Kidney capillary endothelial cell (primary cell): ENCODE results near the gene ZNF354B.
"Not testable (repeated sequence)": the region's sequence is repeated elsewhere in the genome, so short reads cannot be mapped to it uniquely, and the experiment has no call there.

Source experiments
- DNase-seq: peaks from one replicate; pipeline ENCODE4 v3.0.0-alpha.2; 2018; ENCODE audit warnings: low spot score

ZNF354B gene

GRCh38 chr5:178859625-178860521 is at the start of gene ZNF354B:
ZNF354B (plus strand) TSS chr5:178859953; CDS start chr5:178861048, 1,095 bp downstream.
- peak; percentile 82 for DNase-seq

GRCh38 chr5:178817506-178817905 is 42.2 kb upstream of the ZNF354B start:
- no peak for DNase-seq

- no peak for DNase-seq
Observed at GRCh38 chr5:178818094-178818493, 41.7 kb upstream of the ZNF354B start.

- DNase-seq, result no peak
Observed at GRCh38 chr5:178820001-178820400, 39.8 kb upstream of the ZNF354B start.

- no peak for DNase-seq
Observed at GRCh38 chr5:178825444-178825843, 34.3 kb upstream of the ZNF354B start.

- no peak for DNase-seq
Observed at GRCh38 chr5:178826216-178826615, 33.5 kb upstream of the ZNF354B start.

- DNase-seq, result no peak
Observed at GRCh38 chr5:178827636-178828035, 32.1 kb upstream of the ZNF354B start.

- no peak for DNase-seq
Observed at GRCh38 chr5:178831049-178831448, 28.7 kb upstream of the ZNF354B start.

- DNase-seq, result no peak
Observed at GRCh38 chr5:178832618-178833201, 27.0 kb upstream of the ZNF354B start.

- no peak for DNase-seq
Observed at GRCh38 chr5:178836628-178837027, 23.1 kb upstream of the ZNF354B start.

GRCh38 chr5:178838695-178839318 is 20.9 kb upstream of the ZNF354B start:
- not testable (repeated sequence) for DNase-seq

- no peak for DNase-seq
Observed at GRCh38 chr5:178839319-178839704, 20.4 kb upstream of the ZNF354B start.

- not testable (repeated sequence) for DNase-seq
Observed at GRCh38 chr5:178840399-178840798, 19.4 kb upstream of the ZNF354B start.

- no peak for DNase-seq
Observed at GRCh38 chr5:178849316-178849715, 10.4 kb upstream of the ZNF354B start.

GRCh38 chr5:178851951-178852350 is 7.8 kb upstream of the ZNF354B start:
- DNase-seq, result no peak

- DNase-seq, result no peak
Observed at GRCh38 chr5:178854284-178854683, 5.5 kb upstream of the ZNF354B start.

GRCh38 chr5:178860615-178861014 is 862 bp downstream of the ZNF354B start:
- DNase-seq, result not testable (repeated sequence)

GRCh38 chr5:178861627-178862026 is 1.9 kb downstream of the ZNF354B start:
- no peak for DNase-seq

- DNase-seq, result no peak
Observed at GRCh38 chr5:178866946-178867345, 7.2 kb downstream of the ZNF354B start.

- DNase-seq, result no peak
Observed at GRCh38 chr5:178869577-178869976, 9.8 kb downstream of the ZNF354B start.

GRCh38 chr5:178870411-178870810 is 10.7 kb downstream of the ZNF354B start:
- no peak for DNase-seq

- DNase-seq, result no peak
Observed at GRCh38 chr5:178872302-178872701, 12.5 kb downstream of the ZNF354B start.

- not testable (repeated sequence) for DNase-seq
Observed at GRCh38 chr5:178883115-178883694, 23.5 kb downstream of the ZNF354B start.
